ENCODE measurements around the gene FAM171A2. TPM values are rescaled to one million over a fixed set of nuclear protein-coding genes. Genes with fewer than 3 reads are reported as not detected.
A peak's percentile ranks its signal among the peaks of the same experiment; 100 is the strongest.

FAM171A2 gene
- total RNA-seq, 1 donor from 2014 or later, result 20.6 TPM

DNA sequence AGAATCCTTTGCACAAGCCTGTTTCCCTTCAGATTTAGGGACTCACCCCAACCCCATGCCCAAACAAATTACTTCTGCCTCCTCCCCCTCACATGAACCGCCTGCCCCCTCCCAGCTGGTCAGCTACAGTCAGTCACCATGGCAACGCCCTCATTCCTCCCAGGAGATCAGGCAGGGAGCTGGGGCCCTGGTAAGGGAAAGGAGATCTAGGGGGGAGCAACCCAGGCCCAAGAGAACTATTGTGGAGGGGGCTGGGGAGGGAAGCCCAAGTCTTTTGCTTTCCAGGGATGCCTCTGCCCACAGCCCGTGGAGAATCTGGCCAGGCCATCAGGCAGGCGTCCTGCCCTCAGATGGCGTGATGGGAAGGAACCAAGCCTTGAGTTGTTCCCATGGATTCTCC is 2.8 kb downstream of the FAM171A2 start:
- no peak overlapping the region for H3K4me3 Mint-ChIP-seq (ENCODE audit: unreplicated experiment)
- DNase-seq (ENCODE audit: low spot score), result no peak

DNA sequence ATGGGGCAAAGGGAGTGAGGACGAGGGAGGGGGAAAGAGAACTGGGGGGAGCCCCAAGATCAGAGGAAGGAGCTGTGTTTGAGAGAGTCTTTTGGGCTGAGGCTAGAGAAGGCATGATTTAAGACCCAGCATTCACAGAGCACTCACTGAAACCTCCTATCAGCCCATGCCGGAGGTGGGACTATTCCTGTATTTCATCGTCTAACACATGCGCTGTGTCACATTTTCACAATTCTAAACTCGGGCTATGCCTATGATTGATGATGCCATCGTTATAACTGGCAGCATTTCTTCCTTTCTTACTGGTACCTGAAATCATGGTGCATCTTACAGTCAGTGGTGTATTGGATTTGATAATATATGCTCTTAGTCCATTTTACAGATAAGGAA is 3.5 kb downstream of the FAM171A2 start:
- no peak overlapping the region for H3K27ac Mint-ChIP-seq (ENCODE audit: unreplicated experiment)
- no peak for TF ChIP-seq CTCF (IDR thresholded peaks at IDR 0.05)
- no peaks in the 10 kb centered on the region for H3K27me3 Mint-ChIP-seq (ENCODE audit: low read depth)
- H3K4me1 Mint-ChIP-seq (ENCODE audit: low read depth), result peaks cover 23% of the 10 kb centered on the region
- no peak overlapping the region for H3K4me3 Mint-ChIP-seq (ENCODE audit: unreplicated experiment)
- no peak for DNase-seq (ENCODE audit: low spot score)
- H3K9me3 Mint-ChIP-seq (ENCODE audit: low read depth), result no peaks in the 10 kb centered on the region
- H3K36me3 Mint-ChIP-seq (ENCODE audit: low read depth), result no peaks in the 10 kb centered on the region

More for the DNA sequence above, 2.8 kb downstream of the FAM171A2 start:
- H3K36me3 Mint-ChIP-seq (ENCODE audit: low read depth), result no peaks in the 10 kb centered on the region
- no peak overlapping the region for H3K27ac Mint-ChIP-seq (ENCODE audit: unreplicated experiment)
- no peaks in the 10 kb centered on the region for H3K27me3 Mint-ChIP-seq (ENCODE audit: low read depth)
- H3K4me1 Mint-ChIP-seq (ENCODE audit: low read depth), result peaks cover 23% of the 10 kb centered on the region
- H3K9me3 Mint-ChIP-seq (ENCODE audit: low read depth), result no peaks in the 10 kb centered on the region
- no peak for TF ChIP-seq CTCF (IDR thresholded peaks at IDR 0.05)

- H3K4me3 Mint-ChIP-seq (ENCODE audit: unreplicated experiment), result no peak overlapping the region
- peaks cover 23% of the 10 kb centered on the region for H3K4me1 Mint-ChIP-seq (ENCODE audit: low read depth)
- H3K9me3 Mint-ChIP-seq (ENCODE audit: low read depth), result no peaks in the 10 kb centered on the region
- no peaks in the 10 kb centered on the region for H3K27me3 Mint-ChIP-seq (ENCODE audit: low read depth)
- no peak for TF ChIP-seq CTCF (IDR thresholded peaks at IDR 0.05)
- H3K36me3 Mint-ChIP-seq (ENCODE audit: low read depth), result no peaks in the 10 kb centered on the region
- DNase-seq (ENCODE audit: low spot score), result peak; percentile 69
- no peak overlapping the region for H3K27ac Mint-ChIP-seq (ENCODE audit: unreplicated experiment)
Observed at GRCh38 chr17:44359458-44360143, 4.1 kb downstream of the FAM171A2 start.

DNA sequence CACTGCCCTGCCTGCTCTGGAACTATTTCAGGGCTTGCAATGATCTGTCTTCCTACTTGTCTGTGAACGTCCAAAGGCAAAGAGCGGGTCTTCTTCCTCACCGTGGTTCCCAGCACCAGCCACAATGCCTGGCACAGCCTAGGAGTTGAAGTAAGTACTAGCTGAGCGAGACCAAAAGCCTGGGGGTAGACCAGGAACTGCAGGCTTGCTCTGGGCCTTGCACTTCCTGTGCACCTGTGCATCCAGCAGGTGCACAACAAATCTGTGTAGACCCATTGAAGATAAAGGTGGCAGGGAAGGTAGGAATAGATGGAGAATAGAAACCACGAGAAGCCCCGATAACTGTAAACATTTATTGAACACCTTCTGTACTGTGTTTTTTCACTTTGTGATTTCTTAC is 4.6 kb downstream of the FAM171A2 start:
- no peak for DNase-seq (ENCODE audit: low spot score)
- no peaks in the 10 kb centered on the region for H3K36me3 Mint-ChIP-seq (ENCODE audit: low read depth)
- H3K4me1 Mint-ChIP-seq (ENCODE audit: low read depth), result peaks cover 20% of the 10 kb centered on the region
- no peak overlapping the region for H3K4me3 Mint-ChIP-seq (ENCODE audit: unreplicated experiment)
- no peaks in the 10 kb centered on the region for H3K27me3 Mint-ChIP-seq (ENCODE audit: low read depth)
- no peak for TF ChIP-seq CTCF (IDR thresholded peaks at IDR 0.05)
- no peak overlapping the region for H3K27ac Mint-ChIP-seq (ENCODE audit: unreplicated experiment)
- no peaks in the 10 kb centered on the region for H3K9me3 Mint-ChIP-seq (ENCODE audit: low read depth)

DNA sequence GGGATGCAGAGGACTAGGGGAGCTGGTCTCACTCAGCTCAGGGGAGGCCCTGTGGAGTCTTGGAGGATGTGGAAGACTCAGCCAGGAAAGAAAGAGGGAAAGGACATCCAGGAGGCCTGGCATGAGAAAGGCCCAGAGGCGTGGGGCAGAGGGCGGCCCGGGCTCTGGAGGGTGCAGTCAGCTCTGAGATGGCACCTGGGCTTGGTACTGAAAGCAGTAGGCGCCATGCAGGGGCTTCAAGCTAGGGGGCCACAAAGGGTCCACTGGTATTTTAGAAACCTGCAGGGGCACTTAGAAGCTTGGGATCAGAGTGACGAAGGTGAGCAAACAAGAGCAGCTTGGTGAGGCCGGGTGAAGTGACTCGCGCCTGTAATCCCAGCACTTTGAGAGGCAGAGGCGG is 5.6 kb downstream of the FAM171A2 start:
- H3K27me3 Mint-ChIP-seq (ENCODE audit: low read depth), result no peaks in the 10 kb centered on the region
- H3K4me1 Mint-ChIP-seq (ENCODE audit: low read depth), result peaks cover 18% of the 10 kb centered on the region
- TF ChIP-seq CTCF (IDR thresholded peaks at IDR 0.05), result no peak
- H3K9me3 Mint-ChIP-seq (ENCODE audit: low read depth), result no peaks in the 10 kb centered on the region
- no peak overlapping the region for H3K4me3 Mint-ChIP-seq (ENCODE audit: unreplicated experiment)
- no peak overlapping the region for H3K27ac Mint-ChIP-seq (ENCODE audit: unreplicated experiment)
- H3K36me3 Mint-ChIP-seq (ENCODE audit: low read depth), result no peaks in the 10 kb centered on the region
- no peak for DNase-seq (ENCODE audit: low spot score)
